PC-9 (cell line): ENCODE measurements around the gene ZNF592. TPM values are rescaled to one million over a fixed set of nuclear protein-coding genes. Genes with fewer than 3 reads are reported as not detected.

ENCODE experiments used
- BruUV-seq: library from RNA; stranded (reverse); fragments of 400-500 nt; replicated peaks from 2 replicates; lab custom pipeline; 2021; lab: Mats Ljungman, UMichigan
- CTCF ChIA-PET: fragments of 300-600 bp; sonication (Branson Sonifier 250); formaldehyde crosslinking; loops from one replicate; lab custom pipeline; 2022; ENCODE audit warnings: antibody characterized with exemption; lab: Charles Lee
- POLR2A ChIA-PET: fragments of 300-600 bp; sonication (Branson Sonifier 250); formaldehyde crosslinking; loops from one replicate; lab custom pipeline; 2022; ENCODE audit warnings: antibody characterized with exemption; ENCODE audit not compliant: unreplicated experiment; lab: Charles Lee
- DNase-seq, 2 experiments: peaks; one replicate each; pipeline versions ENCODE4 v3.0.0 to v3.0.0-alpha.2; 2015 to 2022; ENCODE audit warnings: mixed read lengths in 1 of 2
- H2AFZ ChIP-seq: fragments of 200-600 bp; sonication (generic); 2 replicates; pipeline ENCODE4 v1.8.1; 2017; ENCODE audit warnings: antibody characterized with exemption
- H3F3A ChIP-seq: fragments of 200-600 bp; sonication (generic); 2 replicates; pipeline ENCODE4 v1.8.1; 2017; ENCODE audit warnings: antibody characterized with exemption, mild to moderate bottlenecking, low read depth; ENCODE audit not compliant: insufficient read depth
- H3K27ac ChIP-seq: fragments of 200-600 bp; sonication (generic); 2 replicates; pipeline ENCODE4 v1.6.1; 2016; ENCODE audit warnings: mixed run types
- H3K27me3 ChIP-seq: fragments of 200-600 bp; sonication (generic); 2 replicates; pipeline ENCODE4 v1.6.1; 2016; ENCODE audit warnings: low read depth, mixed run types; ENCODE audit not compliant: insufficient read depth
- H3K36me3 ChIP-seq: fragments of 200-600 bp; sonication (generic); 2 replicates; pipeline ENCODE4 v1.6.1; 2016; ENCODE audit warnings: low read depth, mixed run types
- H3K4me1 ChIP-seq: fragments of 200-600 bp; sonication (generic); replicated peaks from 2 replicates; pipeline ENCODE4 v1.6.1; 2016; ENCODE audit warnings: mixed run types; ENCODE audit not compliant: insufficient read depth
- H3K4me2 ChIP-seq: fragments of 200-600 bp; sonication (generic); 2 replicates; pipeline ENCODE4 v1.6.1; 2017; ENCODE audit warnings: mixed run types
- H3K4me3 ChIP-seq: fragments of 200-600 bp; sonication (generic); 2 replicates; pipeline ENCODE4 v1.6.1; 2016; ENCODE audit warnings: mixed run types
- H3K79me2 ChIP-seq: fragments of 200-600 bp; sonication (generic); 2 replicates; pipeline ENCODE4 v1.6.1; 2017; ENCODE audit warnings: low read depth, mixed run types
- H3K9me2 ChIP-seq: fragments of 200-600 bp; sonication (generic); 2 replicates; pipeline ENCODE4 v1.8.1; 2017; ENCODE audit warnings: mild to moderate bottlenecking; ENCODE audit not compliant: insufficient read depth
- H3K9me3 ChIP-seq: fragments of 200-600 bp; sonication (generic); 2 replicates; pipeline ENCODE4 v1.8.1; 2016; ENCODE audit warnings: low read depth; ENCODE audit not compliant: insufficient read depth
- H4K20me1 ChIP-seq: fragments of 200-600 bp; sonication (generic); 2 replicates; pipeline ENCODE4 v1.8.1; 2017; ENCODE audit not compliant: insufficient read depth
- CTCF ChIP-seq: fragments of 200-600 bp; sonication (generic); conservative IDR thresholded peaks from 2 replicates; pipeline ENCODE4 v1.6.1; 2017; ENCODE audit warnings: mixed run types, antibody characterized with exemption, mild to moderate bottlenecking, moderate library complexity
- EZH2 ChIP-seq: fragments of 200-600 bp; sonication (generic); IDR thresholded peaks from 2 replicates; pipeline ENCODE4 v1.8.0; 2017; ENCODE audit warnings: antibody characterized with exemption, low read depth
- intact Hi-C: fragments of 100-400 bp; cut with micrococcal nuclease; formaldehyde crosslinking; loops from one replicate; pipeline ENCODE4 v1.10.0; 2022; ENCODE audit not compliant: unreplicated experiment
- total RNA-seq: library from RNA; stranded (reverse); gene quantifications from 2 replicates; pipeline ENCODE4 v1.2.3, GENCODE V29; 2021

ZNF592 gene
- total RNA-seq, 1 experiment from 2014 or later: 27.5 TPM

GRCh38 chr15:84759018-84759417, 10.6 kb downstream of the ZNF592 start:
- H3K9me2 ChIP-seq: no peaks in the 10 kb centered on the region
- CTCF ChIA-PET: no interaction called here
- POLR2A ChIA-PET: no interaction called here
- intact Hi-C loops: no loop called here
- peaks cover 37% of the 10 kb centered on the region for H4K20me1 ChIP-seq
- no peak overlapping the region for H3K27ac ChIP-seq
- no peaks in the 10 kb centered on the region for H3K27me3 ChIP-seq
- no peaks in the 10 kb centered on the region for H3K9me3 ChIP-seq
- no peaks in the 10 kb centered on the region for H3K36me3 ChIP-seq
- no peaks in the 10 kb centered on the region for H3K4me1 ChIP-seq
- no peak overlapping the region for H3K4me2 ChIP-seq
- BruUV-seq: no TSS peak
- H3K79me2 ChIP-seq: peaks cover 100% of the 10 kb centered on the region
- DNase-seq: no peak
- TF ChIP-seq EZH2: no peak
- no peak for TF ChIP-seq CTCF
- no peak overlapping the region for H2AFZ ChIP-seq
- no peak overlapping the region for H3K4me3 ChIP-seq
- H3F3A ChIP-seq: peaks cover 6% of the 10 kb centered on the region; the same call in 1 of the 2 replicates

GRCh38 chr15:84760219-84760618, 11.8 kb downstream of the ZNF592 start:
- intact Hi-C loops: no loop called here
- H3K36me3 ChIP-seq: no peaks in the 10 kb centered on the region
- H3K4me2 ChIP-seq: no peak overlapping the region
- H3F3A ChIP-seq: peaks cover 6% of the 10 kb centered on the region; the same call in 1 of the 2 replicates
- no peak for TF ChIP-seq EZH2
- TF ChIP-seq CTCF: no peak
- POLR2A ChIA-PET: no interaction called here
- CTCF ChIA-PET: no interaction called here
- H3K4me1 ChIP-seq: no peaks in the 10 kb centered on the region
- H3K27me3 ChIP-seq: no peaks in the 10 kb centered on the region
- H3K79me2 ChIP-seq: peaks cover 100% of the 10 kb centered on the region
- no peaks in the 10 kb centered on the region for H3K9me2 ChIP-seq
- no peaks in the 10 kb centered on the region for H3K9me3 ChIP-seq
- H4K20me1 ChIP-seq: peaks cover 35% of the 10 kb centered on the region
- H3K27ac ChIP-seq: no peak overlapping the region
- no peak for DNase-seq
- no peak overlapping the region for H3K4me3 ChIP-seq
- BruUV-seq: no TSS peak
- no peak overlapping the region for H2AFZ ChIP-seq

- peaks cover 6% of the 10 kb centered on the region; the same call in 1 of the 2 replicates for H3F3A ChIP-seq
- H2AFZ ChIP-seq: no peak overlapping the region
- intact Hi-C loops: no loop called here
- H3K9me3 ChIP-seq: no peaks in the 10 kb centered on the region
- BruUV-seq: no TSS peak
- H4K20me1 ChIP-seq: peaks cover 29% of the 10 kb centered on the region
- H3K79me2 ChIP-seq: peaks cover 98% of the 10 kb centered on the region
- no peak overlapping the region for H3K27ac ChIP-seq
- ChIA-PET CTCF (no interaction called here), POLR2A (no interaction called here)
- no peaks in the 10 kb centered on the region; the same call in 1 of the 2 replicates for H3K36me3 ChIP-seq
- no peaks in the 10 kb centered on the region for H3K9me2 ChIP-seq
- TF ChIP-seq CTCF (no peak), EZH2 (no peak)
- H3K4me1 ChIP-seq: no peaks in the 10 kb centered on the region
- H3K4me2 ChIP-seq: no peak overlapping the region
- DNase-seq: no peak
- H3K4me3 ChIP-seq: no peak overlapping the region
- no peaks in the 10 kb centered on the region for H3K27me3 ChIP-seq
Measured at GRCh38 chr15:84761607-84762131, 13.3 kb downstream of the ZNF592 start.
